HepG2 (cell line): ENCODE measurements around the gene ITPK1. TPM values are rescaled to one million over a fixed set of nuclear protein-coding genes. Genes with fewer than 3 reads are reported as not detected.

Experiments used
- ATAC-seq: fragments of 200-7000 bp; cut with Tn5 transposase; 3 replicates; pipeline ENCODE4 v1.9.1; 2020; ENCODE audit warnings: mild to moderate bottlenecking, moderate library complexity
- BruUV-seq: library from RNA; stranded (reverse); fragments of 400-500 nt; replicated peaks from 2 replicates; lab custom pipeline; 2021; lab: Mats Ljungman, UMichigan
- CTCF ChIA-PET: fragments of 300-600 bp; formaldehyde crosslinking; extraction: SDS; loops from one replicate; lab custom pipeline; 2021; ENCODE audit warnings: low total read pairs, inconsistent platforms, low intra/inter-chr PET ratio; lab: Yijun Ruan, JAX
- POLR2A ChIA-PET: fragments of 350-600 bp; sonication (Branson Sonifier 250); formaldehyde crosslinking; loops from one replicate; lab custom pipeline; 2020; ENCODE audit warnings: antibody characterized with exemption, inconsistent platforms; lab: Yijun Ruan, JAX
- DNase-seq: peaks from one replicate; pipeline ENCODE4 v3.0.0-alpha.2; 2015; ENCODE audit warnings: low spot score
- FAIRE-seq: peaks from 3 replicates; lab custom pipeline; 2011; peaks lifted over from hg19 to GRCh38; lab: Jason Lieb, UNC
- H2AFZ ChIP-seq: one replicate; pipeline ENCODE4 v1.6.1; 2011; ENCODE audit warnings: low read length, inconsistent platforms
- H3K27ac ChIP-seq: fragments of 300-600 bp; 3 replicates; pipeline ENCODE4 v1.8.0; 2011; ENCODE audit warnings: mixed run types, mild to moderate bottlenecking, mixed read lengths, low read length, inconsistent platforms; ENCODE audit not compliant: insufficient read depth; ENCODE audit errors: extremely low read length
- H3K27me3 ChIP-seq, 2 experiments: fragments of 200-600 bp in 1 of 2; 2 replicates in 1 of 2; 3 replicates in 1 of 2; pipeline versions ENCODE4 v1.6.0 to v1.8.0; 2011; ENCODE audit warnings: low read length in 2 of 2, mild to moderate bottlenecking in 2 of 2, moderate library complexity in 2 of 2, inconsistent platforms in 1 of 2; ENCODE audit not compliant: insufficient read depth in 2 of 2, control insufficient read depth in 1 of 2
- H3K36me3 ChIP-seq, 2 experiments: fragments of 200-600 bp in 1 of 2; replicated peaks in 1 of 2; 2 replicates in 1 of 2; 3 replicates in 1 of 2; pipeline versions ENCODE4 v1.5.1 to v1.8.0; 2011; ENCODE audit warnings: low read length in 2 of 2, inconsistent platforms in 1 of 2; ENCODE audit not compliant: insufficient read depth in 2 of 2, control insufficient read depth in 1 of 2
- H3K4me1 ChIP-seq: 2 replicates; pipeline ENCODE4 v1.5.1; 2012; ENCODE audit warnings: low read length, inconsistent platforms; ENCODE audit not compliant: insufficient read depth
- H3K4me2 ChIP-seq: 2 replicates; pipeline ENCODE4 v1.6.0; 2011; ENCODE audit warnings: low read depth, low read length, inconsistent platforms
- H3K4me3 ChIP-seq, 3 experiments: fragments of 200-600 bp in 1 of 3; sonication (generic), shearing (Covaris generic) in 1 of 3; replicated peaks in 1 of 3; 2 replicates each; pipeline ENCODE4 v1.5.1; 2011 to 2016; ENCODE audit warnings: low read length in 3 of 3, inconsistent platforms in 2 of 3, low read depth in 2 of 3, mild to moderate bottlenecking in 2 of 3, control low read depth in 1 of 3, mixed read lengths in 1 of 3; ENCODE audit not compliant: insufficient read depth in 1 of 3
- H3K79me2 ChIP-seq: one replicate; pipeline ENCODE4 v1.6.1; 2011; ENCODE audit warnings: low read length, inconsistent platforms; ENCODE audit not compliant: insufficient read depth
- H3K9ac ChIP-seq: 2 replicates; pipeline ENCODE4 v1.6.0; 2011; ENCODE audit warnings: mild to moderate bottlenecking, low read depth, low read length, inconsistent platforms; ENCODE audit not compliant: insufficient read depth
- H3K9me3 ChIP-seq: 2 replicates; pipeline ENCODE4 v1.5.1; 2012; ENCODE audit warnings: mild to moderate bottlenecking, low read length
- H4K20me1 ChIP-seq: 2 replicates; pipeline ENCODE4 v1.6.0; 2011; ENCODE audit warnings: inconsistent platforms, mild to moderate bottlenecking, low read length, moderate library complexity; ENCODE audit not compliant: insufficient read depth
- CREM ChIP-seq, 2 experiments: sonication (generic) in 1 of 2; formaldehyde crosslinking in 1 of 2; IDR thresholded peaks; 2 replicates each; pipeline versions ENCODE4 v1.4.0 to v1.6.1; 2016 to 2020; ENCODE audit warnings: antibody characterized with exemption in 1 of 2, mild to moderate bottlenecking in 1 of 2, missing genetic modification reagents in 1 of 2
- KLF11 ChIP-seq: IDR thresholded peaks from 2 replicates; pipeline ENCODE4 v1.6.1; 2016; ENCODE audit warnings: missing compliant biosample characterization
- WGBS: methylation state at CpG from one replicate; pipeline ENCODE4 v1.1.6; 2017; ENCODE audit warnings: low lambda C conversion rate; 5-methylcytosine and 5-hydroxymethylcytosine counted together
- in situ Hi-C: cut with HindIII; loops from 2 replicates; pipeline ENCODE4 v1.10.0; 2017; ENCODE audit warnings: low pct_unique_long_range_greater_than_20kb; ENCODE audit not compliant: extremely low pct_ligation_motif_present
- intact Hi-C: fragments of 100-400 bp; cut with micrococcal nuclease; formaldehyde crosslinking; loops from one replicate; pipeline ENCODE4 v1.10.0; 2022; ENCODE audit not compliant: unreplicated experiment
- polyA plus RNA-seq, 8 experiments: library from polyadenylated mRNA; depleted of rRNA in 3 of 8; stranded (reverse) in 7 of 8; unstranded in 1 of 8; fragments of >200 nt; fragmentation: Illumina TruSeq in 4 of 8; extraction: Trizol in 4 of 8; gene quantifications; 2 replicates each; pipeline versions ENCODE4 v1.2.1 to v1.2.3, GENCODE V29; 2011 to 2016; ENCODE audit warnings: low read depth in 4 of 8, missing spikeins in 1 of 8, mixed read lengths in 1 of 8; ENCODE audit not compliant: insufficient read depth in 1 of 8
- total RNA-seq, 5 experiments: library from RNA; depleted of rRNA; stranded (reverse); fragments of >200 nt; fragmentation: Illumina TruSeq; extraction: Trizol; gene quantifications; 2 replicates each; pipeline ENCODE4 v1.2.3, GENCODE V29; 2016; ENCODE audit warnings: low read depth in 1 of 5
- TF ChIP-seq, protein P1 (sequence below): sonication (generic); formaldehyde crosslinking; IDR thresholded peaks from 2 replicates; pipeline ENCODE4 v1.4.0; 2020; ENCODE audit warnings: missing genetic modification reagents, borderline replicate concordance

The ITPK1 gene
- total and polyA plus RNA-seq, 2 of the 13 experiments (the other 11 are each of a cell fraction or from before 2014, with no cell fraction given) = 20.5 to 47.5 TPM

DNA sequence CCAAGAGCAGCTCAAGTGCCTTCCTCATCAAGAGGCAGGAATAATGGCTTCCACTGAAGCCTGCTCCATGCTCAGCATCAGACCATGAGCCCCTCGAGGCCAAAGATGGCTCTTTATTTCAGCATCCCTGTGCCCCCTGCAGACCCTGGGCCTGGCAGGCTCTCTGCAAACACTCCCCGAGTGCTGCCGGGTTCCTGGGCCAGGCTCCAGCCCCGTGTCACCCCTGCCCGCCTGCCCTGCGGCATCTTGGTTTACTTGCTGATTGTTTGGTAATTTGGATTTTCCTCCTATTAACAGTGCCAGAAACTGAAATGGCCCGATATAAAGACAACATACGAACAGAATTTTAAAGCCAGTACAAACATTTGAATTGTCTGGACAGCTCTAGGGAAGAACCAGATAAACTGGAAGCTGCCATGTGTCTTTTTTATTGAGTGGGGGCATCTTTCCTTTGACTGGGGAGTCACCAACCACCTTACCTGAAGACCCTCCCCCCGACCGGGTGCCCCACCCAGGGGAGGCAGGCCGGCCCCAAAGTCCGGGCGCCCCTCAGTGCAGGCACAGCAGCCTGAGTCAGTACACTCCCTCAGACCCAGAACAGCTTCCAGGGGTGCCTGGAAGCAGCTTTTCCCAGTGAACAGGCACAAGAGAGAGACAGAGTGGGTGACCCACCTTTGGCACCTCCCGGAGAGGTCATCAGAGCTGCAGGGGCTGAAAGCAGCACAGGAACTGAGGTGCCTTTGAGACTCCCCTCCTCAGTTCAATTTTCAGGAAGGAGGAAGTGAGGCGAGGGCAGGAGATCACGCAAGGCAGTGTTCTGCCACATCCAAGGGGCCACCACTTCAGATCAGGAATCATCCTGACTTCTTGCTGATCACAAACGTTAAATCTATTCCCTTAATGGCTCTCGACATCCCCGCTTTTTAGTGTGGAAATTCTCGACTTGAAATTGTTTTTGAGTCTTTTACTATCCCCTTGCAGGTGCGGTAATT, 30.6 kb downstream of the ITPK1 start:
- ATAC-seq = no peak
- POLR2A ChIA-PET = no interaction called here

More for the DNA sequence above, 30.6 kb downstream of the ITPK1 start:
- CTCF ChIA-PET = no interaction called here
- no peaks in the 10 kb centered on the region; a peak in 1 of 5 replicates for H3K36me3 ChIP-seq
- no peak overlapping the region for H3K27ac ChIP-seq
- FAIRE-seq (no peak), DNase-seq (no peak)
- peaks cover 4% of the 10 kb centered on the region for H4K20me1 ChIP-seq
- H3K4me3 ChIP-seq = no peak overlapping the region
- 95% methylated on average over 19 of the region's 21 CpGs for WGBS
- no TSS peak for BruUV-seq
- no peak overlapping the region for H2AFZ ChIP-seq
- H3K79me2 ChIP-seq = no peaks in the 10 kb centered on the region
- TF ChIP-seq, protein P1, sequence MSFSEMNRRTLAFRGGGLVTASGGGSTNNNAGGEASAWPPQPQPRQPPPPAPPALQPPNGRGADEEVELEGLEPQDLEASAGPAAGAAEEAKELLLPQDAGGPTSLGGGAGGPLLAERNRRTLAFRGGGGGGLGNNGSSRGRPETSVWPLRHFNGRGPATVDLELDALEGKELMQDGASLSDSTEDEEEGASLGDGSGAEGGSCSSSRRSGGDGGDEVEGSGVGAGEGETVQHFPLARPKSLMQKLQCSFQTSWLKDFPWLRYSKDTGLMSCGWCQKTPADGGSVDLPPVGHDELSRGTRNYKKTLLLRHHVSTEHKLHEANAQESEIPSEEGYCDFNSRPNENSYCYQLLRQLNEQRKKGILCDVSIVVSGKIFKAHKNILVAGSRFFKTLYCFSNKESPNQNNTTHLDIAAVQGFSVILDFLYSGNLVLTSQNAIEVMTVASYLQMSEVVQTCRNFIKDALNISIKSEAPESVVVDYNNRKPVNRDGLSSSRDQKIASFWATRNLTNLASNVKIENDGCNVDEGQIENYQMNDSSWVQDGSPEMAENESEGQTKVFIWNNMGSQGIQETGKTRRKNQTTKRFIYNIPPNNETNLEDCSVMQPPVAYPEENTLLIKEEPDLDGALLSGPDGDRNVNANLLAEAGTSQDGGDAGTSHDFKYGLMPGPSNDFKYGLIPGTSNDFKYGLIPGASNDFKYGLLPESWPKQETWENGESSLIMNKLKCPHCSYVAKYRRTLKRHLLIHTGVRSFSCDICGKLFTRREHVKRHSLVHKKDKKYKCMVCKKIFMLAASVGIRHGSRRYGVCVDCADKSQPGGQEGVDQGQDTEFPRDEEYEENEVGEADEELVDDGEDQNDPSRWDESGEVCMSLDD (CRISPR knock-in tag) = no peak
- TF ChIP-seq CREM (IDR thresholded peaks at IDR 0.05) (no peak), CREM (CRISPR knock-in tag; IDR thresholded peaks at IDR 0.05) (no peak), KLF11 (CRISPR knock-in tag) (no peak)
- H3K27me3 ChIP-seq = no peaks in the 10 kb centered on the region
- in situ Hi-C loops = no loop called here
- H3K9me3 ChIP-seq = no peaks in the 10 kb centered on the region
- H3K4me1 ChIP-seq = peaks cover 26% of the 10 kb centered on the region
- no peak overlapping the region for H3K9ac ChIP-seq
- H3K4me2 ChIP-seq = no peak overlapping the region
- intact Hi-C loops = no loop called here
